DOHH2 (cell line): ENCODE measurements around the gene PPM1H.
"Not testable (repeated sequence)": the region's sequence is repeated elsewhere in the genome, so short reads cannot be mapped to it uniquely, and the experiment has no call there.

Experiments
- H3F3A ChIP-seq: fragments of 200-600 bp; sonication (generic), shearing (Covaris generic); 2 replicates; pipeline ENCODE4 v1.6.0; 2016; ENCODE audit warnings: antibody characterized with exemption, mild to moderate bottlenecking; ENCODE audit not compliant: control insufficient read depth, insufficient read depth
- H3K27ac ChIP-seq: fragments of 200-600 bp; sonication (generic); 2 replicates; pipeline ENCODE4 v1.5.1; 2014; ENCODE audit warnings: low read depth, mild to moderate bottlenecking, low read length, moderate library complexity
- H3K27me3 ChIP-seq: fragments of 200-600 bp; sonication (generic); 2 replicates; pipeline ENCODE4 v1.6.1; 2014; ENCODE audit warnings: mild to moderate bottlenecking, low read length, mixed read lengths; ENCODE audit not compliant: control insufficient read depth
- H3K36me3 ChIP-seq: fragments of 200-600 bp; sonication (generic); 2 replicates; pipeline ENCODE4 v1.6.1; 2014; ENCODE audit warnings: mild to moderate bottlenecking, low read length, moderate library complexity, mixed read lengths; ENCODE audit not compliant: control insufficient read depth
- H3K4me1 ChIP-seq: fragments of 200-600 bp; sonication (generic); 2 replicates; pipeline ENCODE4 v1.6.1; 2014; ENCODE audit warnings: mild to moderate bottlenecking, low read length, mixed read lengths; ENCODE audit not compliant: control insufficient read depth
- H3K4me2 ChIP-seq: fragments of 200-600 bp; sonication (generic); 2 replicates; pipeline ENCODE4 v1.6.0; 2014; ENCODE audit warnings: mild to moderate bottlenecking, low read length, moderate library complexity
- H3K4me3 ChIP-seq: fragments of 200-600 bp; sonication (generic); 2 replicates; pipeline ENCODE4 v1.5.1; 2014; ENCODE audit warnings: mild to moderate bottlenecking, low read length, mixed read lengths
- H3K79me2 ChIP-seq: fragments of 200-600 bp; sonication (generic); 2 replicates; pipeline ENCODE4 v1.6.1; 2014; ENCODE audit warnings: mild to moderate bottlenecking, low read length, mixed read lengths; ENCODE audit not compliant: control insufficient read depth
- H3K9me2 ChIP-seq: fragments of 200-600 bp; sonication (generic); replicated peaks from 2 replicates; pipeline ENCODE4 v1.6.1; 2014; ENCODE audit warnings: mild to moderate bottlenecking, low read length, mixed read lengths; ENCODE audit not compliant: control insufficient read depth
- H3K9me3 ChIP-seq: fragments of 200-600 bp; sonication (generic); 2 replicates; pipeline ENCODE4 v1.6.1; 2014; ENCODE audit warnings: antibody characterized with exemption, low read length, mixed read lengths; ENCODE audit not compliant: control insufficient read depth, insufficient read depth
- H4K20me1 ChIP-seq: fragments of 200-600 bp; sonication (generic); 2 replicates; pipeline ENCODE4 v1.6.0; 2014; ENCODE audit warnings: low read depth, mild to moderate bottlenecking, antibody characterized with exemption, low read length, moderate library complexity; ENCODE audit not compliant: control insufficient read depth, insufficient read depth
- EZH2phosphoT487 ChIP-seq: fragments of 200-600 bp; sonication (generic); IDR thresholded peaks from 2 replicates; pipeline ENCODE4 v1.6.1; 2017; ENCODE audit warnings: borderline replicate concordance, mild to moderate bottlenecking, antibody characterized with exemption, low read length, moderate library complexity, mixed read lengths
- TF ChIP-seq, protein P1 (sequence below): fragments of 200-600 bp; sonication (generic); IDR thresholded peaks from one replicate; pipeline ENCODE4 v1.5.1; 2014; ENCODE audit warnings: antibody characterized with exemption, mild to moderate bottlenecking, low read depth, low read length; ENCODE audit not compliant: poor library complexity, severe bottlenecking

PPM1H gene

DNA sequence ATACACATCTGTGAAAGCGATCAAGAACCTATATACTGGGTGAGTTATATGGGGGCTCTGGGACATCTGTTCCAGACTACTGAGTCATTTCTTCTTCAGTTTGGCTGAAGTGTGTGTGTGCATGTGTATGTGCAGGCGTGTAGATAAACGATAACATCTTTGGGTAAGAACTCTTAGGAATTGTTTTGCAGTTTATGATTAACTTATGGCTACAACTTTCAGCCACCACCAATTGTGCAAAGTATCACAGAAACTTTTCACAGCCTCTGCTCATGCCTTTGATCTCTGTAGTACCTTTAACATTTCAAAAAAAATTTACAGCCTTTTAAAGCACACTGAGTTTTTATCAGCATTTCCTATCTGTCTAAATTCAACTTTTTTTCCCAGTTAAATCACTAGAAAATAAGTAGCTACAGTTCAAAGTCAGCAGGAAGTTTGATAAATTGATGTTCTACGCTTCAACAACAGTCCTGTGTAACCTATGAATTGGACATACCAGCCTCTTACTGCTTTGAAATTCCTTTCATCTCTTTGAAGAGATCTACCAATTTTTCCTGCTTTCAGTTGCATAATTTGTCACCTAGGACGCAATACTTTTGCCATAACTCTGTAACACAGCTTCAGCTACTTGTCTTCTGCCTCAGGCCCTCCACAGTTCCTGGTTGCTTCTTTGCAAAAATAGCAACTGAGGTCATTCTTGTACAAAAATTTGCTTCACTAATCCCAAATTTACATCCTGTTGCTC is 43.0 kb downstream of the PPM1H start:
- Histone ChIP-seq H3F3A (no peaks in the 10 kb centered on the region), H3K4me1 (no peaks in the 10 kb centered on the region), H3K9me3 (no peaks in the 10 kb centered on the region), H3K4me3 (no peak overlapping the region), H3K27ac (no peak overlapping the region), H3K4me2 (no peak overlapping the region), H3K27me3 (no peaks in the 10 kb centered on the region), H3K36me3 (no peaks in the 10 kb centered on the region), H4K20me1 (no peaks in the 10 kb centered on the region), H3K9me2 (no peaks in the 10 kb centered on the region), H3K79me2 (no peaks in the 10 kb centered on the region)
- TF ChIP-seq EZH2phosphoT487 = no peak

DNA sequence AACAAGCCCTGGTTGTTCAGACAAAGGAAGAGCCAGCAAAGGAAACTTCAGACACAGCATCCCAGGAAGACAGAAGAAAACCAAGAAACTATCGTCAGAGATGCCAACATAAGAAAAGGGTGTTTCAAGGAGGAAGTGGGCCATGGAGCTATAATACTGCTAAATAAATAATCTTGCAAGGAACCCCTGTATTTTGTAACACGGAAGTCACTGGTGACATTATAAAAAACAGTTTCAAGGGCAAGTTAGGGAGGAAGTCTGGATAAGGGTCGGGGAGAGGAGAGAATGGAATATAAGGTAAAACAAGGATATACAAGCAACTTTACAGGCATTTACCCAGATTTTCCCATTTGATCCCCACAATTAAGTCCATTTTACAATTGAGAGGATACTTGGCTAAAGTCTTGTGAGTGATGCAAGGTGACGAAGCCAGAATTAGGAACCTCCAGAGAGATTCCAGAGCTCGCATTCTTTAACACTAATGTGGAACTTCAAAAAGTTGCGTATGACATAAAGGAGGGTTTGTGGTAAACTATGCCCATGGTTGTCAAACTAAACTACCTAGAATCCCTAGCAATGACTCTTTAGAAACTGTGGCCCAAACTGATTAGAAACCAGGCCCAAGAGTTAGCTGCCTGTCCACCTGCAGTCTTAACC is 46.4 kb downstream of the PPM1H start:
- H3K9me3 ChIP-seq = no peaks in the 10 kb centered on the region
- H3K4me3 ChIP-seq = no peak overlapping the region
- H3K4me2 ChIP-seq = no peak overlapping the region
- no peaks in the 10 kb centered on the region for H3K27me3 ChIP-seq
- H3K36me3 ChIP-seq = no peaks in the 10 kb centered on the region
- no peaks in the 10 kb centered on the region for H3F3A ChIP-seq
- no peaks in the 10 kb centered on the region for H3K9me2 ChIP-seq
- no peak overlapping the region for H3K27ac ChIP-seq
- no peaks in the 10 kb centered on the region for H3K79me2 ChIP-seq
- no peaks in the 10 kb centered on the region for H4K20me1 ChIP-seq
- H3K4me1 ChIP-seq = no peaks in the 10 kb centered on the region
- TF ChIP-seq, protein P1, sequence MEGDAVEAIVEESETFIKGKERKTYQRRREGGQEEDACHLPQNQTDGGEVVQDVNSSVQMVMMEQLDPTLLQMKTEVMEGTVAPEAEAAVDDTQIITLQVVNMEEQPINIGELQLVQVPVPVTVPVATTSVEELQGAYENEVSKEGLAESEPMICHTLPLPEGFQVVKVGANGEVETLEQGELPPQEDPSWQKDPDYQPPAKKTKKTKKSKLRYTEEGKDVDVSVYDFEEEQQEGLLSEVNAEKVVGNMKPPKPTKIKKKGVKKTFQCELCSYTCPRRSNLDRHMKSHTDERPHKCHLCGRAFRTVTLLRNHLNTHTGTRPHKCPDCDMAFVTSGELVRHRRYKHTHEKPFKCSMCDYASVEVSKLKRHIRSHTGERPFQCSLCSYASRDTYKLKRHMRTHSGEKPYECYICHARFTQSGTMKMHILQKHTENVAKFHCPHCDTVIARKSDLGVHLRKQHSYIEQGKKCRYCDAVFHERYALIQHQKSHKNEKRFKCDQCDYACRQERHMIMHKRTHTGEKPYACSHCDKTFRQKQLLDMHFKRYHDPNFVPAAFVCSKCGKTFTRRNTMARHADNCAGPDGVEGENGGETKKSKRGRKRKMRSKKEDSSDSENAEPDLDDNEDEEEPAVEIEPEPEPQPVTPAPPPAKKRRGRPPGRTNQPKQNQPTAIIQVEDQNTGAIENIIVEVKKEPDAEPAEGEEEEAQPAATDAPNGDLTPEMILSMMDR = no peak
- no peak for TF ChIP-seq EZH2phosphoT487

DNA sequence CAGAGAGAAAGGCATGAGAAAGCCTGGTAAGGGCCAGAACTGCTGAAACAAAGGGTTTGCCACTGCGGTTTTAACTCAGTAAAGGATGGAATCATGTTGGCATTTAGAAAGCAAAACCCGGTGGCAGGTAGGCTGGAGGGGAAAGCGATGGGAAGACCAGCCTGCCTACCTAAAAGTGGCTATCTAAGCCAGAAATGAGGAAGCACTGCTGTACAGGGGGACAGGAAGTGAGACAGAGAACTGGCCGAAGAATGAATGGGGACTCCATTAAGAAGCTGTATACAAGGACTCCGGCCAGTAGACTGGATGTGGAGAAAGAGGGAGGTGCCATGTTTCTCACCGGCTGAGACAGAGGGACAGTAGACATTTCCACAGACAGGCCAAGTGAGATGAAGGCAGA is 48.2 kb downstream of the PPM1H start:
- H3K9me3 ChIP-seq = no peaks in the 10 kb centered on the region
- no peak for TF ChIP-seq EZH2phosphoT487
- TF ChIP-seq, protein P1 = no peak
- no peaks in the 10 kb centered on the region for H4K20me1 ChIP-seq
- peaks cover 16% of the 10 kb centered on the region for H3K4me1 ChIP-seq
- no peaks in the 10 kb centered on the region for H3K79me2 ChIP-seq
- no peaks in the 10 kb centered on the region for H3K27me3 ChIP-seq
- no peak overlapping the region for H3K4me2 ChIP-seq
- no peak overlapping the region for H3K4me3 ChIP-seq
- H3K9me2 ChIP-seq = no peaks in the 10 kb centered on the region
- no peak overlapping the region for H3K27ac ChIP-seq
- no peaks in the 10 kb centered on the region for H3K36me3 ChIP-seq
- H3F3A ChIP-seq = no peaks in the 10 kb centered on the region

DNA sequence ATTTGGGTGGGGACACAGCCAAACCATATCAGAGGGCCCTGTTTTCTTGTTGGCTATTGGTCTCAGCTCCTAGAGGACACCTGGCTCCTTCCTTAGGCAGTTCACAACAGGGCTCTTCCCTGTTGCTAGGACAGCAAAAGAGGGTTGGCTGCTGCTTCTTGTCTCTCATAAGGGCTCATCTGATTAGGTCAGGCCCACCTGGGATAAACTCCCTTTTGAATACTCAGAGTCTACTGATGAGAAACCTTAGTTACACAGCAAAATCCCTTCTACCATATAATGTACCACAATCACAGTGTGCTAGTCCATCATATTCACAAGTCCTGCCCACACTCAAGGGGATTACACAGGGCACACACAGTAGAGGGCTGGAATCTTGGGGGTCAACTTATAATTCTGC is 49.7 kb downstream of the PPM1H start:
- Histone ChIP-seq H4K20me1 (no peaks in the 10 kb centered on the region), H3K9me3 (no peaks in the 10 kb centered on the region), H3K27ac (no peak overlapping the region), H3K27me3 (0 out of 2 replicates have a peak, but pooled peaks cover under 1% of the 10 kb centered on the region), H3K4me1 (peaks cover 16% of the 10 kb centered on the region), H3K4me2 (no peak overlapping the region), H3F3A (no peaks in the 10 kb centered on the region), H3K4me3 (no peak overlapping the region), H3K79me2 (no peaks in the 10 kb centered on the region), H3K9me2 (no peaks in the 10 kb centered on the region), H3K36me3 (no peaks in the 10 kb centered on the region)
- no peak for TF ChIP-seq EZH2phosphoT487
- TF ChIP-seq, protein P1 = no peak

DNA sequence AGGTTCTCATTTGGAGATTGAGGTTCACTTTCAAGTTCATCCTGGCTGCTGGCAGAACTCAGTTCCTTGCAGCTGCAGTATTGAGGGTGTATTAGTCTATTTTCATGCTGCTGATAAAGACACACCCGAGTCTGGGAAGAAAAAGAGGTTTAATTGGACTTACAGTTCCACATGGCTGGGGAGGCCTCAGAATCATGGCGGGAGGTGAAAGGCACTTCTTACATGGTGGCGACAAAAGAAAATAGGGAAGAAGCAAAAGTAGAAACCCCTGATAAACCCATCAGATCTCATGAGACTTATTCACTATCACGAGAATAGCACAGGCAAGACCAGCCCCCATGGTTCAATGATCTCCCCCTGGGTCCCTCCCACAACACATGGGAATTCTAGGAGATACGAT is 50.1 kb downstream of the PPM1H start:
- H3K79me2 ChIP-seq, H3K4me2 ChIP-seq, H3K9me2 ChIP-seq, H3K4me3 ChIP-seq, H3F3A ChIP-seq, H3K27me3 ChIP-seq, H3K27ac ChIP-seq, H4K20me1 ChIP-seq, H3K9me3 ChIP-seq, H3K36me3 ChIP-seq: not testable (repeated sequence)
- H3K4me1 ChIP-seq = peaks cover 16% of the 10 kb centered on the region
